GM12872 (cell line): ENCODE results near the gene SPDYA.

Experiments used
- CTCF ChIP-seq: IDR thresholded peaks from 3 replicates; pipeline ENCODE4 v1.5.1; 2011; ENCODE audit warnings: low read depth, mild to moderate bottlenecking, low read length, moderate library complexity; ENCODE audit not compliant: insufficient read depth

The SPDYA gene

GRCh38 chr2:28868611-28869010 lies 58.0 kb downstream of the SPDYA start:
- TF ChIP-seq CTCF = no peak

GRCh38 chr2:28869494-28870145 lies 59.0 kb downstream of the SPDYA start:
- no peak for TF ChIP-seq CTCF

GRCh38 chr2:28870146-28870891 lies 59.7 kb downstream of the SPDYA start, which contains the start of gene TRMT61B:
TRMT61B (minus strand) TSS chr2:28870309; CDS start chr2:28870277, 32 bp downstream.
- no peak for TF ChIP-seq CTCF

DNA sequence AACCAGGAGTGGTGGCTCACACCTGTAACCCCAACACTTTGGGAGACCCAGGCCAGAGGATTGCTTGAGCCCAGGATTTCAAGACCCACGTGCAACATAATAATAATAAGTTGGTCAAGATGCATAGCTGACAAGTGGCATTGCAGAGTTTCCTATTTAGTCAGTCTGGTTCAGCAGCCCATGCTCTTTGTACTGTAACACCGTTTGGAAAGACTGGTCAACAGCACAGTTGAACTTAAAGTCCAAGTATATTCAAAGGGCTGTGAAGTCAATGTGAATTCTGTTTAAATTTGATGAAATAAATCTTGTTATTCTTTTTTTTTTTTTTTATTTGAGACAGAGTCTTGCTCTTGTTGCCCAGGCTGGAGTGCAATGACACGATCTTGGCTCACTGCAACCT lies 61.0 kb downstream of the SPDYA start:
- no peak for TF ChIP-seq CTCF

DNA sequence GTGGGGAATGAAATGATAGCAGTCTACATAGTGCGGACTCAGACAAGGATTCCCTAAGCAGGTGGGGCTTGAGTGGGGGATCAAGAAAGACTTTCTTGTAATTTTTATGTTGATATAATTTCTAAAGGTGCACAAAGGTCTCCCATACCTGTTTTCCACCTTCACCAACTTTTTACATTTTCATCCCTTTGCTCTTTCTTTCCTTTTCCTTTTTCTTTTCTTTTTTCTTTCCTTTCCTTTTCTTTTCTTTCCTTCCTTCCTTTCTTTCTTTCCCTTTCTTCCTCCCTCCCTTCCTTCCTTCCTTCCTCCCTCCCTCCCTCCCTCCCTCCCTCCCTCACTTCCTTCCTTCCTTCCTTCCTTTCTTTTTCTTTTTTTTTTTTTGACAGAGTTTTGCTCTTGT lies 69.6 kb downstream of the SPDYA start:
- TF ChIP-seq CTCF = no peak

GRCh38 chr2:28893488-28893887 lies 82.9 kb downstream of the SPDYA start:
- TF ChIP-seq CTCF = no peak

DNA sequence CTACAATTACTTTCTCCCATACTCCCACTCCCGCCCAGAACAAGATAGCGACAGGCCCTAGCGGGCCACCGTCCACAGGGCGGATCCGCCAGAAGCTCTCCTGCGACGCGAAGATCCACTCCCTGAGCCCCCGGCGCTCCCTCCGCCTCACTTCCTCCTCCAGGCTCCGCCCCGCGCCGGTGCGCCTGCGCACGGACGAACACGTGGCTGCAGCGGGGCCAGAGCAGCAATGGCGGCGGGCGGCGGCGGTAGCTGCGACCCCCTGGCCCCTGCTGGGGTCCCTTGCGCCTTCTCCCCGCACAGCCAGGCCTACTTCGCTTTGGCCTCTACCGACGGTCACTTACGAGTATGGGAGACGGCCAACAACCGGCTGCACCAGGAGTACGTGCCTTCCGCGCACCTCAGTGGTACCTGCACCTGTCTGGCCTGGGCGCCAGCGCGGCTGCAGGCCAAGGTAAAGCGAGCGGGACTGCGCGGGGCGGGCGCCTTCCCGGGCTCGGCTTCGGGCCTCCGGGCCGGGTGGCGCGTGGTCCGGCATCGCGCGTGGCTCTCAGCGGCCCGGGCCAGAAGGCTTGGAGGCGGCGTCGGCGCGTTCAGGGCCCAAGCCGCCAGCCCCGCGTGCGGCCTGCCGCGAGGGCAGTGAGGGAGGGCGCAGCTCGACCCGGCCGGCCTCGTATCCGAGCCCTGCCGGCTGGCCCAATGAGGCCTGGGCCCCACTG lies 84.0 kb downstream of the SPDYA start, which contains the start of gene WDR43:
WDR43 (plus strand) TSS at position 198 of the 719 bp plus-strand sequence; CDS start at position 230, 32 bp downstream.
- TF ChIP-seq CTCF = no peak
